Measurements from ENCODE around the gene BHLHE40.

BHLHE40 gene

DNA sequence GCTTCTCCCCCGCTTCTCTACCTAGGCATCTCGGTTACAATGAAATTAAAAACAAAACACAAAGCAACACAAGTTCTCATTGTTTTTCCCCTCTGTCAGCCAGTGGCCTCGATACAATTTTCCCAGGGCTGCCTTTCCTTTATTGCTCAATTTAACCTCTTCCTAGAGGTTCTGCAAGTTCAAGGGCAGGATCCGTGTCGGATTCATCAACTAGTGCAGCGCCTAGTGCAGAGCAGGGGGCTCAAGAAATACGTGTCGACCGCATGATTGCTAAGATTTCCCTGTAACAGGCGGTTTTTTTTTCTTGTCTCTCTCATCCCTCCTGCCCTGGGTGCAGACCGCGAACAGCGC, 1.4 kb upstream of the BHLHE40 start:
- no peak for TF ChIP-seq FOXP2 (optimal IDR thresholded peaks at IDR 0.05; ENCODE audit: borderline replicate concordance, extremely low read depth, extremely low read length, insufficient read depth)
- no peak for TF ChIP-seq POLR2AphosphoS5 (IDR thresholded peaks at IDR 0.05; ENCODE audit: low read depth, low read length)
- TF ChIP-seq REST (IDR thresholded peaks at IDR 0.05; ENCODE audit: insufficient read depth in 1 of 2, low read depth in 2 of 2, low read length in 2 of 2) = no peak
- TF ChIP-seq TAF1 (IDR thresholded peaks at IDR 0.05; ENCODE audit: borderline replicate concordance, insufficient read depth, low read length) = no peak
- TF ChIP-seq SIN3A (IDR thresholded peaks at IDR 0.05; ENCODE audit: borderline replicate concordance, insufficient read depth, low read length) = no peak

DNA sequence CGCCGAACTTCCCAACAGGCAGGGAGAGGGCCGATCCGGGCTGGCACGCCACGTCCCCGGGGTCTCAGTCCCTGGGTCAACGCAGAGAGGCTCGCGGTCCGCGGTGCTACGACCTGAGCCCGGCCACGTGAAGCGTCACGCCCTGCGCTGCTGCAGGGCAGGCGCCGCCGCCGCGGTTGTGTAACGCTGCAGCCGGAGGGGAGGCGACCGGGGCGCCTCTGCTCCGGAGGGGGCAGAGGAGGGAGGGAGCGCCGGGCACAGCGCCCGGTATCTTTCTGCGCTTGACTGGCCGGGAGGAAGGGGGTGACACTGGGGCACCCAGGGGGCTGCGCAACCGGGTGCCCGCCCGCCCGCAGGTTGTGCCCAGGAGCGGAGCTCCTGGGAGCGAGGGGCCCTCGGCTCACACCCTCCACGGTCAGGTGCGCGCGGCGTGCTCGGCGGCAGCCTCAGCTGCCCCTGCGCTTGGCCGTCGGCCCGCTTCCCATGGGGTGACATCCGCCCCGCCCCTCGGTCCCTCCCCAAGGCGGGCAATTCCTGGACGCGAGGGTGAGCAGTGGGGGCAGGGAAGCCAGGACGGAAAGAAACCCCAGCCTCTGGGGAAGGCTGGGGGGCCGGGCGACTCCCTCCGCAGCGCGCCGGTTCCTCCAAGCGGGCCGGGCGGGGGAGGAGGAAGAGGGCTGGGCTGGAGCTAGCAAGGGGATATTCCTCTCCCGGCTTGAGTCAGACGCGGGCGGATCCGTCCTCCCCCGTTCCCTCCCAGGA, 852 bp upstream of the BHLHE40 start:
- TF ChIP-seq FOXP2 (optimal IDR thresholded peaks at IDR 0.05; ENCODE audit: borderline replicate concordance, extremely low read depth, extremely low read length, insufficient read depth) = no peak
- no peak for TF ChIP-seq TAF1 (IDR thresholded peaks at IDR 0.05; ENCODE audit: borderline replicate concordance, insufficient read depth, low read length)
- TF ChIP-seq REST (IDR thresholded peaks at IDR 0.05; ENCODE audit: insufficient read depth in 1 of 2, low read depth in 2 of 2, low read length in 2 of 2) = no peak
- TF ChIP-seq SIN3A (IDR thresholded peaks at IDR 0.05; ENCODE audit: borderline replicate concordance, insufficient read depth, low read length) = no peak
- no peak; the same call in 1 of the 2 replicates for TF ChIP-seq POLR2AphosphoS5 (IDR thresholded peaks at IDR 0.05; ENCODE audit: low read depth, low read length)

- TF ChIP-seq FOXP2 (optimal IDR thresholded peaks at IDR 0.05; ENCODE audit: borderline replicate concordance, extremely low read depth, extremely low read length, insufficient read depth) (no peak), POLR2AphosphoS5 (IDR thresholded peaks at IDR 0.05; ENCODE audit: low read depth, low read length) (no peak), TAF1 (IDR thresholded peaks at IDR 0.05; ENCODE audit: borderline replicate concordance, insufficient read depth, low read length) (no peak), SIN3A (IDR thresholded peaks at IDR 0.05; ENCODE audit: borderline replicate concordance, insufficient read depth, low read length) (no peak), REST (IDR thresholded peaks at IDR 0.05; ENCODE audit: insufficient read depth in 1 of 2, low read depth in 2 of 2, low read length in 2 of 2) (no peak)
Measured at GRCh38 chr3:4978966-4979427, 240 bp upstream of the BHLHE40 start.

GRCh38 chr3:4980229-4981203, 1.3 kb downstream of the BHLHE40 start:
- TF ChIP-seq REST (IDR thresholded peaks at IDR 0.05; ENCODE audit: insufficient read depth in 1 of 2, low read depth in 2 of 2, low read length in 2 of 2) (no peak), POLR2AphosphoS5 (IDR thresholded peaks at IDR 0.05; ENCODE audit: low read depth, low read length) (peak; percentile 56), SIN3A (IDR thresholded peaks at IDR 0.05; ENCODE audit: borderline replicate concordance, insufficient read depth, low read length) (peak; percentile 83; the same call in 1 of the 2 replicates), TAF1 (IDR thresholded peaks at IDR 0.05; ENCODE audit: borderline replicate concordance, insufficient read depth, low read length) (no peak)
